C4-2B (cell line): Measurements from ENCODE around the gene SPSB1.

Source experiments
- H3K27ac ChIP-seq: fragments of 450-650 bp; 2 replicates; pipeline ENCODE4 v1.5.1; 2017
- ZFX ChIP-seq: fragments of 450-650 bp; IDR thresholded peaks from 2 replicates; pipeline ENCODE4 v1.6.1; 2017
- TF ChIP-seq, protein P1 (sequence below): fragments of 450-650 bp; conservative IDR thresholded peaks from 2 replicates; pipeline ENCODE4 v1.5.1; 2017; ENCODE audit warnings: mild to moderate bottlenecking

SPSB1 gene

DNA sequence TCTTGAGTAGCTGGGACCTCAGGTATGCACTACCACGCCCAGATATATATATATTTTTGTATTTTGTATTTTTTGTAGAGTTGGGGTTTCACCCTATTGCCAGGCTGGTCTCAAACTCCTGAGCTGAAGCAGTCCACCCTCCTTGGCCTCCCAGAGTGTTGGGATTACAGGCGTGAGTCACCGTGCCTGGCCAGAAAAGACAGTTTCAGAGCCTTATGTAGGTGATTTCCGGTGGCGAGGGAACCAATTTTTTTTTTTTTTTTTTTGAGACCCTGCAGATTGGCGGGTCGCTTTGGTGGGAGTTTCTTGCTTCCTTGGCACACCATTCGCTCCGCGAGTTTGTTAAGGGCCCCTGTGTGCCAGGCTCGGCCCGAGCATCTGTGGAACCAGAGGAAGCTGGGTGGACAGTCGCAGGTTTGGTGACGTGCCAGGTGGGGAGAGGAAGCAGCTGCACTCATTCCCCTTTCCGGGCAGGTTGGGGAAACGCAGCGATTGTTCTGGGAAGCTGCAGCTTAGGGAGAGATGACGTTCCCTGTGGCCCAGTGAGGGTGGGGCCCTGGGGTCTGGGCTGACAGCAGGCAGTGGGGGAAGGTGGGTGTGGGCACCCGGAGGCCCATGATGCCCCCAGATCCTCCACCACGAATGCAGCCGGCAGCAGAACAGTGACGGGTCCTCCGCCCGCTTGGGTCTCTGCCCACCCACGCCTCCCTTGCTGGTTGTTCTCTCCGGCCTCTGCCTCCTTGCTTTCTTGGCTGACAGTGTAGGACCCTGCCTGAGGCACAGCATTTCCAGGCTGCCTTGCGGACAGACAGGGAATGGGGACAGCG lies 25.1 kb downstream of the SPSB1 start:
- no peak for TF ChIP-seq ZFX
- TF ChIP-seq, protein P1, sequence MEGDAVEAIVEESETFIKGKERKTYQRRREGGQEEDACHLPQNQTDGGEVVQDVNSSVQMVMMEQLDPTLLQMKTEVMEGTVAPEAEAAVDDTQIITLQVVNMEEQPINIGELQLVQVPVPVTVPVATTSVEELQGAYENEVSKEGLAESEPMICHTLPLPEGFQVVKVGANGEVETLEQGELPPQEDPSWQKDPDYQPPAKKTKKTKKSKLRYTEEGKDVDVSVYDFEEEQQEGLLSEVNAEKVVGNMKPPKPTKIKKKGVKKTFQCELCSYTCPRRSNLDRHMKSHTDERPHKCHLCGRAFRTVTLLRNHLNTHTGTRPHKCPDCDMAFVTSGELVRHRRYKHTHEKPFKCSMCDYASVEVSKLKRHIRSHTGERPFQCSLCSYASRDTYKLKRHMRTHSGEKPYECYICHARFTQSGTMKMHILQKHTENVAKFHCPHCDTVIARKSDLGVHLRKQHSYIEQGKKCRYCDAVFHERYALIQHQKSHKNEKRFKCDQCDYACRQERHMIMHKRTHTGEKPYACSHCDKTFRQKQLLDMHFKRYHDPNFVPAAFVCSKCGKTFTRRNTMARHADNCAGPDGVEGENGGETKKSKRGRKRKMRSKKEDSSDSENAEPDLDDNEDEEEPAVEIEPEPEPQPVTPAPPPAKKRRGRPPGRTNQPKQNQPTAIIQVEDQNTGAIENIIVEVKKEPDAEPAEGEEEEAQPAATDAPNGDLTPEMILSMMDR = no peak
- no peak overlapping the region for H3K27ac ChIP-seq

DNA sequence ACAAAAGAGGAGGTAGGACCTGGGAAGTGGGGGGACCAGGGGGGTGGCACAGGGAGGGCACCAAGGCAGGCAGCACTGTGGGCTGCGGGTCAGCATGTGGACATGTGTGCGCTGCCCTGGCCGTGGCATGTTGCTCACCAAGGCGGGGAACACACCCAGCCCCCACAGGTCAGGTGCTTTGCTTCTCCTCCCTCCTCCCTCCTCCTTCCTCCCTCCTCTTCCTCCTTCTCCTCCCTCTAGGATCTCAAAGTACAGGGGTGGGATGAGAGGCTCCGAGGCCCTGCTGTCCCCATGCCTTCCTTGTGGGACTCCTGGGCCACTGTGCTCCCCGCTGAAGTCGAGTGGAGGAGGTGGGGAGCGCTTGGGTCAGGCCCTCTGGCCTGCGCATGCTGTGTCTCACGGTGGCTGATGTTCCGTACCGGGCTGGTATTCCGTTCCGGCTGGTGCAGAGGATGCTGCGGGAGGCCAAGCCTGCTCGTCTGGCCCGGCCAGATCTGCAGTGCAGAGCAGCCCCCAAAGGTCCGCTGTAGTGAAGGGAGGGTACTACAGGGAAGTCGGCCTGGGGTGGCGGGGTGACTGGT lies 26.6 kb downstream of the SPSB1 start:
- no peak overlapping the region for H3K27ac ChIP-seq
- TF ChIP-seq, protein P1 = no peak
- no peak for TF ChIP-seq ZFX

DNA sequence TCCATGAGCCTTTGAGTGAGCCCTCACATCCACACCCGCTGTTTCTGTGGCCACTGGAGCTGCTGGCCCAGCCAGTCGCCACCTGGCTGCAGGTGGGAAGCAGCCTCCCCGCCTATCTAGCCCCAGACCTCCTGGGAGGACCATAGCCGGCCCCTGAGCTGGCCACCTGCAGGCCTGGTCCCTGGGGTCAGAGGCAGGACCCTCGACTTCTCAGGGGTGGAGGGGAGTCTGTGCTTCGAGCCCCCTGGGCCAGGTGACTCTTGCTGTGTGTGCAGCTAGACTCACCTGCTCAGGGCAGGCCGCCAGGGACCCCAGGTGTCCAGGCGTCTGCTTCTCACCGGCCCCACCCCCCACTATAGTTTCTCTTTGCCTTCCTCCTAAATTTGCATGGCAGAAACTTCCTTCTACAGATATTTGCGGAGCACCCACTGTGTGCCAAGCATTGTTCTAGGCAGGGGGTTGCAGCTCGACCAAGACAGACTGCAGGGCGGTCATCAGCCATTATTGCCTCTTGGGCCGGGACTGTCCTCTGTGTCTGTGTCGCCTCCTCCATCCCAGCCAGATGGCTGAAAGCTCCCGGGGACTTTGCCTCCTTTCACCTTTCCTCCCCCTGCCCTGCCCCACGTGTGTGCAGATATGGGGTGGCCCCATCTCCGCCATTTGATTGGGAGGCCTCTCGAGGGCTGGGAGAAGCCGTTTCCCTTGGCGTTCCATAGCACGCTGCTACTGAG lies 27.3 kb downstream of the SPSB1 start:
- TF ChIP-seq, protein P1 = no peak
- TF ChIP-seq ZFX = no peak
- no peak overlapping the region for H3K27ac ChIP-seq

DNA sequence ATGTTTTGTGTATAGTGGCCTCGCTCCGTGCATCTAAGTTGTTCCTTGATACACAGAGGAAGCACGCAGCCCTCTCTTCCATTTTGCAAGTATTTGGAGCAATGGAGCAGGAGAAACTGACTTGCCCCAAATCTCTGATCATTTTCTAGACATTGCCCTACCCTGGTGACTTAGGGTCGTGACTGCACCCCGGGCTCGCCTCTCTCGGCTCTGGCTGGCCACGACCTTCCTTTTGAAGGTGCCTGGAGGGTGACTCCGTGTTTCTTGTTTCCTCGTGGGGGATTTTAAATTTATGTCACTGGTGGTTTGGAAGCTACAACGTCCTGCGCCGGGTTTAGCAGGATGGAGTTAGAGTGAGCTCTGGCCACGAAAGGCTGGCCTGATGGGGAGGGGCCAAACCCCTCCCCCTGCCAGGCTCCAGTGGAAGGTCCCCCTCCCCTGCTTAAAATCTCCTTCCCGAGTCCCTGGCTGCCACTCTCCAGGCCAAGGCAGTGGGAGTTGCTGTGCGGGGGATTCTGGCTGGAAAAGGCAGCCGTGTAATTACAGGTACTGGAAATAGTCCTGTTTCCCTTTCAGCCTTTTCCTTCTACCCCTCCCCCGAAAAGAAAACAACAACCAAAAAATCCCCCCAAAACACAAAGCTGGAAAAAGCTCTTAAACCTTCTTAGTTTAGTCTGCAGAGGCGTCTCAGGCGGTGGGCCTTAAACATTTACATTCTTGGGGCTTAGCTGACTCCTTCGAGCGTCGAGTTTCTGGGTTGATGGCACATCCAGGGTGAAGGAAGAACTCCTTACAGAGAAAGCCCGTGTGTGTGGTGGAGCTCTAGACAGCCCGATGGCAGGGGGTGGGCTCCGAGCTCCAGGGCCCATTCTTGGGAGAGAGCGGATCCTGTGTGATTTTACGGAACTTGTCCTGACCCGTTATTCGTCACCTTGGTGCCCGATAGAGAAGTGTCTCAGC lies 28.1 kb downstream of the SPSB1 start:
- no peak overlapping the region for H3K27ac ChIP-seq
- TF ChIP-seq, protein P1 = no peak
- TF ChIP-seq ZFX = no peak

DNA sequence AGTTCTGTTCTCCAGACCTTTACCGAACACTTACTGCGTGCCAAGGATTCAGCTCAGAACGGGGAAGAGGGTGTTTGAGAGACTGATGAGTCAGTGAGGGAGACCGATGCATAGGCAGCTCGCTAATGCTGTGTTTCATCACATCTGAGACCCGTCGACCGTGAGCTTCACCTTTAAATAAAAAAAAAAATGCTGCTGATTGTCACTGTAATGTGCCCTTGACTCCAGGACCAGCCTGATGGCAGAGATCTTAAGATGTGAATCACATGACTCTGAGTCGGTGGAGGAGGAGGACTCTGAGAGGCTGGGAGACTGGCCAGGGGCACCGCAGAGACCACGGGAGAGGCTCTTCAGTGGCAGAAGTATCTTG lies 28.8 kb downstream of the SPSB1 start:
- H3K27ac ChIP-seq = no peak overlapping the region
- TF ChIP-seq, protein P1 = no peak
- no peak for TF ChIP-seq ZFX

DNA sequence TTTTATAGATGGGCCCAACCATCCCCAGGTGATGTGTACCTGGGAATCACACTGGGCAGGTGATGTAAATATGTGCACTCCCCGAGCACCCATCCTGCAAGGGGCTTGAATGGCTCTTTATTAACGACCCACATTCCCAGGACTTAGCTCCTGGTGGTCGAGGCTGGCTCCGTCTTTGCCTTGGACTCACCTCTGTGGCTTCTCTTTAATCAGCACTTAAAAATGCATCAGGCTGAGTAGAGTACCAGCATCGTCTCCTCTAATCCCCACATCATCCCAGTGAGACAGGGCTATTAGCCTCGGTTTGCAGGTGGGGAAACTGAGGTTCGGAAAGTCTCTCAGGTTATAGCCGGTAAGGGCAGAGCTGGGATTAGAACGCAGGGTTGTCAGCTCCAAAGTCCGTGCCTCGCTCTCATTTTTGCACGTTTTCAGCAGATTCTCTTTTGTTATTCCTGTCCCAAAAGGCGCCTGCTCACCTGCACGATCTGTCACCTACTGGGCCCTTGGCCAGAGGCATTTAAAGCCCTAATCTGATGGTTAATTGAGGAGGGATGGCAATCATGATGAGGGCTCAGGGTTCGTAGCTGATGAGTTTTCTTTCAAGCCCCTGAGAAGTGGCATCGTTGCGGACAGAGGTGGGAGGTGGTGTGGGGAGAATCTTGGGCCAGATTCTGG lies 29.4 kb downstream of the SPSB1 start:
- TF ChIP-seq ZFX = no peak
- TF ChIP-seq, protein P1 = no peak
- no peak overlapping the region for H3K27ac ChIP-seq
